Measurements from ENCODE around the gene TPBGL.

The TPBGL gene

GRCh38 chr11:75214411-75214821 is 26.2 kb upstream of the TPBGL start:
- H3K4me3 ChIP-seq (ENCODE audit: low read depth, low read length), result no peak overlapping the region
- TF ChIP-seq, protein P1, sequence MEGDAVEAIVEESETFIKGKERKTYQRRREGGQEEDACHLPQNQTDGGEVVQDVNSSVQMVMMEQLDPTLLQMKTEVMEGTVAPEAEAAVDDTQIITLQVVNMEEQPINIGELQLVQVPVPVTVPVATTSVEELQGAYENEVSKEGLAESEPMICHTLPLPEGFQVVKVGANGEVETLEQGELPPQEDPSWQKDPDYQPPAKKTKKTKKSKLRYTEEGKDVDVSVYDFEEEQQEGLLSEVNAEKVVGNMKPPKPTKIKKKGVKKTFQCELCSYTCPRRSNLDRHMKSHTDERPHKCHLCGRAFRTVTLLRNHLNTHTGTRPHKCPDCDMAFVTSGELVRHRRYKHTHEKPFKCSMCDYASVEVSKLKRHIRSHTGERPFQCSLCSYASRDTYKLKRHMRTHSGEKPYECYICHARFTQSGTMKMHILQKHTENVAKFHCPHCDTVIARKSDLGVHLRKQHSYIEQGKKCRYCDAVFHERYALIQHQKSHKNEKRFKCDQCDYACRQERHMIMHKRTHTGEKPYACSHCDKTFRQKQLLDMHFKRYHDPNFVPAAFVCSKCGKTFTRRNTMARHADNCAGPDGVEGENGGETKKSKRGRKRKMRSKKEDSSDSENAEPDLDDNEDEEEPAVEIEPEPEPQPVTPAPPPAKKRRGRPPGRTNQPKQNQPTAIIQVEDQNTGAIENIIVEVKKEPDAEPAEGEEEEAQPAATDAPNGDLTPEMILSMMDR (IDR thresholded peaks at IDR 0.05; ENCODE audit: low read depth, low read length), result peak; percentile 48

DNA sequence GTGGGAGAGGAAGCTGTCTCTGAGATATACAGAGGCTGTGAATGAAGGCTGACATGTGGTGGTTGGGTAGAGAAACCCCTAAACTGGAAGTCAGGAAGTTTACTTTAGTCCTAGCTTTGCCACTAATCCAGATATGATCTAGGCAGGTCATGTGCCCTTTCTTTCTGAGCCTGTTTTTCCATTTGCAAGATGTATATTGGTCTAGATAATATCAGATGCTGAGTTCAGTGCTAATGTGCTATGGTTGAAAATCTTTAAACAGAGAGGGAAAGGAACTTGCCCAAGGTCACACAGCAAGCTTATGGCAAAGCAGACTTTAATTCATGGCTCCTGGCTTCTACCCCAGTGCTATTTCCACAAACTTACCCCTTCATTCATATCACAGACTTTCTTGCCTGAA is 25.7 kb upstream of the TPBGL start:
- TF ChIP-seq, protein P1 (IDR thresholded peaks at IDR 0.05; ENCODE audit: low read depth, low read length), result no peak
- no peak overlapping the region for H3K4me3 ChIP-seq (ENCODE audit: low read depth, low read length)

DNA sequence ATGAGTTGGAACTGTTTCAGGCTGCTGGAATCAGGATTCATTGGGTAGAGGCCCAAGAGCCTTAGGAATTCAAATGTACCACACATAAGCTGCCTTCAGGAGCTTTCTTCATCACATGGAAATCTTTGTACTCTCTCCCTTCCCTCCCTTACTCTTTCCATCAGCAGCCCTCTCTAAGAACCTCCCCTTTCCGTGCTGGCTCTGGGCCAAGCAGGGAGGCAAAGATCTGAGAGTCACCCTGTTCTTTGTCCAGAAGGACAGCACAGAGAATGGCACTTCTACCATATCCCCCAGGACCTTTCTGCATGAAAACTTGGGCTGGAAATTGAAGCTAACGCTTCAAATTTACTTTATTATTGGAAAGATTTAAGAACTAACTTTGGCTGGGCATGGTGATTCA is 20.7 kb upstream of the TPBGL start:
- TF ChIP-seq, protein P1 (IDR thresholded peaks at IDR 0.05; ENCODE audit: low read depth, low read length), result no peak
- H3K4me3 ChIP-seq (ENCODE audit: low read depth, low read length), result no peak overlapping the region

DNA sequence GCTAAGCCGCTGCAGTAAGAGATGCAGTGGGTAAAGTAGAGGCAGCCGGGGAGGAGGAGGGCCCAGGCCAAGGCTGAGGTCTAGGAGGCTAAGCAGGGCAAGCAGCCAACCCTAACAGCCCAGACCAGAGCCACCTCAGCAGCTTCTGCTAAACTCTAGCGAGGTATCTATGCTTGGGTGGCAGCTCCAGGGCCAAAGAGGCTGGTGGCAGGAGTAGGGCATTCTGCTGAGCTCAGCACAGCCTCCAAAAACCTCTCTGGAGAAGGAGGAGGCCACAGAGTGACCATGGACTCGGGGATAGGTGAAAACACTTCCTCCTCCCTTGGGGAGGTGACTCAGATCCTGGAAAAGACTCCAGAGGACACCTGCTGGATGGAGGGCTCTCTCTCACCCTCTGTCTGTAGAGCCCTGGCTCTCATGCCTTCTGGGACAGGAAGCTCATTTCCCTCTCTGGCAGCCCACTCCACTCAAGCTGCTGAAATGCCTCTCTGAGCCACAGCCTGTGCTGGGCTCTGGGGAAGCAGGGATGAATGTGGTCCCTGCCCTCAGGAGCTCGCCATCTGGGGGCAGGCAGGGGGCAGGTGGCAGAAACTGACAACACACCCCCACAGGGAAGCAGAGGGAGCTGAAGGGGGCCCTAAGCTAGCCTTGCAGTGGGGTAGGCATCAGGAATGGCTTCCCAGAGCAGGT is 16.5 kb upstream of the TPBGL start:
- H3K4me3 ChIP-seq (ENCODE audit: low read depth, low read length), result no peak overlapping the region
- TF ChIP-seq, protein P1 (IDR thresholded peaks at IDR 0.05; ENCODE audit: low read depth, low read length), result no peak

DNA sequence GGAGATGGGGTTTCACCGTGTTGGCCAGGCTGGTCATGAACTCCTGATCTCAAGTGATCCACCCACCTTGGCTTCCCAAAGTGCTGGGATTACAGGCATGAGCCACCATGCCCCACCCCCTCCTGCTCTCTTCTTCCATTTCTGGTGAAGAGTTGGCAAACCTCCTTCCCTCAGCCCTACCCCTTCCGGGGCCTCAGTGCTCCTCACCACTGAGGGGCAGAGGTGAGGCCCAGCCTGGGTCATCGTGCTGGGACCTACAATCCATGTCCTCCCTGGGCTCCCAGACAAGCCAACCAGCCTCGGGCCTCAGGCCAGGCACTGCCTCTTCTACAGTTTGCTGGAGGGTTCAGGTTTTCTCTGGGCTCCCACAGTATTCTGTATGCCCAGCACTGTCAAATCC is 14.8 kb upstream of the TPBGL start:
- no peak overlapping the region for H3K4me3 ChIP-seq (ENCODE audit: low read depth, low read length)
- TF ChIP-seq, protein P1 (IDR thresholded peaks at IDR 0.05; ENCODE audit: low read depth, low read length), result no peak

DNA sequence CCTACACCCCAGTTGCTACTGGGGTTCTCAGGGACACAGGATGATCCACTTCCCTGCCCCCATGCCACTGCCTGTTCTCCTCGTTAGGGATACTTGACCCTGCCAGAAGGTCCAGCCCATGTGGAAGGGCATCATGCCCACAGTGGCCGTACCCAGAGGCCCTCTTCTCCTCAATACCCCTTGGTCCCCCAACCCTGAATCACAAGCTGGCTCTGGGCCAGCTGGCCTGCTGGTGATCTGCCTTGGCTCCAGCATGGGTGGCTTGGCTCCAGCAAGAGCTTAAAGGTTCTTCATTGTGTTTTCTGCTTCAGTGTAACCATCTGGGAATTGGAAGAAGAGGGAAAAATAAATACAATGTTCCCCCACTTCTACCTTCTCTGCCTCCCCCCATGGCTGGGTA is 11.1 kb upstream of the TPBGL start:
- TF ChIP-seq, protein P1 (IDR thresholded peaks at IDR 0.05; ENCODE audit: low read depth, low read length), result no peak
- no peak overlapping the region for H3K4me3 ChIP-seq (ENCODE audit: low read depth, low read length)

DNA sequence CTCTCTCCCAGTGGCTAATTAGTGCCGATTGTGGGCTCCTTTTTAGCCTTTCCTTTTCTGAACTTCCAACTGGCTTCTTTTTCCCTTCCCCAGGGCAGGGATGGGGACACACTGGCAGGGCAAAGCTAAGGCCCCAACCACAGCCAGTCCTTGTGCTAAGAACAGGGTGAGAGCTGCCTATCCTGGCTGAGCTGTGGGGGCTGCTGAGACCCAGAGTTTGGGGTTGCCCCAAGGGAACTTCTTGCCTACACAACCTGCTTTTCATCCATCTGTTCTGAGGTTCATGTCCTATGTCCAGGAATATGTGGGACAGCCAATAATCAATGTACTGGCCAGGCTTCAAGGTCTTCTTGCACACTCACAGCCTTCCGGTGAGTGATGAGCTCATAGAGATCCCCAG is 10.0 kb upstream of the TPBGL start:
- TF ChIP-seq, protein P1 (IDR thresholded peaks at IDR 0.05; ENCODE audit: low read depth, low read length), result no peak
- no peak overlapping the region for H3K4me3 ChIP-seq (ENCODE audit: low read depth, low read length)

All from WI38 (cell line).